GF-D8 (cell line): ENCODE data around the gene DOK6.
"Not testable (repeated sequence)": the region's sequence is repeated elsewhere in the genome, so short reads cannot be mapped to it uniquely, and the experiment has no call there.

ENCODE experiments used
- DNase-seq: peaks from one replicate; lab custom pipeline; 2025; lab: John Stamatoyannopoulos, UW

The DOK6 gene

GRCh38 chr18:69626171-69626570 is 225.5 kb downstream of the DOK6 start:
- no peak for DNase-seq

GRCh38 chr18:69626643-69627242 is 226.1 kb downstream of the DOK6 start:
- DNase-seq = no peak

- DNase-seq = no peak
These were observed 228.2 kb downstream of the DOK6 start for GRCh38 chr18:69628774-69629359.

- no peak for DNase-seq
These were observed 230.6 kb downstream of the DOK6 start for GRCh38 chr18:69631281-69631680.

GRCh38 chr18:69635482-69635881 is 234.8 kb downstream of the DOK6 start:
- DNase-seq = no peak

GRCh38 chr18:69636529-69637301 is 236.0 kb downstream of the DOK6 start:
- no peak for DNase-seq

GRCh38 chr18:69638056-69638455 is 237.4 kb downstream of the DOK6 start:
- DNase-seq = no peak

GRCh38 chr18:69647702-69648101 is 247.0 kb downstream of the DOK6 start:
- DNase-seq = no peak

- DNase-seq = no peak
These were observed 247.8 kb downstream of the DOK6 start for GRCh38 chr18:69648486-69648885.

- no peak for DNase-seq
These were observed 249.0 kb downstream of the DOK6 start for GRCh38 chr18:69649684-69650083.

GRCh38 chr18:69651243-69651642 is 250.6 kb downstream of the DOK6 start:
- DNase-seq = no peak

GRCh38 chr18:69655816-69656215 is 255.1 kb downstream of the DOK6 start:
- no peak for DNase-seq

- DNase-seq = no peak
These were observed 257.4 kb downstream of the DOK6 start for GRCh38 chr18:69658103-69658502.

GRCh38 chr18:69658685-69659084 is 258.0 kb downstream of the DOK6 start:
- DNase-seq = no peak

GRCh38 chr18:69659142-69659651 is 258.5 kb downstream of the DOK6 start:
- DNase-seq = no peak

GRCh38 chr18:69662090-69662489 is 261.4 kb downstream of the DOK6 start:
- DNase-seq = not testable (repeated sequence)

GRCh38 chr18:69664399-69664798 is 263.7 kb downstream of the DOK6 start:
- no peak for DNase-seq

- DNase-seq = no peak
These were observed 273.7 kb downstream of the DOK6 start for GRCh38 chr18:69674292-69674877.

GRCh38 chr18:69674966-69675365 is 274.3 kb downstream of the DOK6 start:
- no peak for DNase-seq

GRCh38 chr18:69677595-69677994 is 276.9 kb downstream of the DOK6 start:
- no peak for DNase-seq

- no peak for DNase-seq
These were observed 279.4 kb downstream of the DOK6 start for GRCh38 chr18:69680123-69680522.

GRCh38 chr18:69683176-69683575 is 282.5 kb downstream of the DOK6 start:
- DNase-seq = no peak

- no peak for DNase-seq
These were observed 284.1 kb downstream of the DOK6 start for GRCh38 chr18:69684789-69685188.
